H1 (cell line): ENCODE results near the gene HTRA2. TPM values are rescaled to one million over a fixed set of nuclear protein-coding genes. Genes with fewer than 3 reads are reported as not detected.

Experiments
- CTCF ChIA-PET: fragments of 300-600 bp; sonication (Branson Sonifier 250); formaldehyde crosslinking; loops from one replicate; lab custom pipeline; 2021; ENCODE audit not compliant: partially characterized antibody; lab: Charles Lee
- POLR2A ChIA-PET: fragments of 300-600 bp; sonication (Branson Sonifier 250); formaldehyde crosslinking; loops from one replicate; lab custom pipeline; 2021; ENCODE audit warnings: inconsistent platforms; ENCODE audit not compliant: partially characterized antibody; lab: Charles Lee
- DNase-seq, 2 experiments: peaks; one replicate each; pipeline versions ENCODE4 v3.0.0 to v3.0.0-alpha.2; 2010 to 2022; ENCODE audit warnings: low spot score in 2 of 2, low read depth in 1 of 2, mixed read lengths in 1 of 2
- FAIRE-seq: peaks from 2 replicates; lab custom pipeline; 2011; peaks lifted over from hg19 to GRCh38; lab: Jason Lieb, UNC
- H2AFZ ChIP-seq: 2 replicates; pipeline ENCODE4 v1.8.1; 2012; ENCODE audit warnings: low read length, inconsistent platforms
- H2AK5ac ChIP-seq: 2 replicates; pipeline ENCODE4 v1.6.1; 2013; ENCODE audit warnings: low read depth, low read length
- H2BK120ac ChIP-seq: replicated peaks from 2 replicates; pipeline ENCODE3; 2013; ENCODE audit warnings: low read depth, low read length, inconsistent platforms
- H2BK12ac ChIP-seq: 2 replicates; pipeline ENCODE4 v1.6.1; 2013; ENCODE audit warnings: low read depth, low read length
- H2BK15ac ChIP-seq: 2 replicates; pipeline ENCODE4 v1.6.1; 2013; ENCODE audit warnings: low read length
- H2BK20ac ChIP-seq: 2 replicates; pipeline ENCODE4 v1.6.1; 2013; ENCODE audit warnings: low read length
- H2BK5ac ChIP-seq: 2 replicates; pipeline ENCODE4 v1.6.1; 2013; ENCODE audit warnings: low read depth, low read length
- H3K14ac ChIP-seq: 2 replicates; pipeline ENCODE4 v1.6.1; 2013; ENCODE audit warnings: inconsistent platforms; ENCODE audit not compliant: insufficient read length
- H3K18ac ChIP-seq: 2 replicates; pipeline ENCODE4 v1.6.1; 2013; ENCODE audit warnings: low read length; ENCODE audit errors: extremely low read depth
- H3K23ac ChIP-seq: 2 replicates; pipeline ENCODE4 v1.6.1; 2013; ENCODE audit warnings: inconsistent platforms; ENCODE audit not compliant: insufficient read length
- H3K23me2 ChIP-seq: 2 replicates; pipeline ENCODE4 v1.6.1; 2013; ENCODE audit warnings: low read depth, low read length
- H3K27ac ChIP-seq: 2 replicates; pipeline ENCODE4 v1.6.1; 2011; ENCODE audit warnings: low read depth, low read length, inconsistent platforms
- H3K27me3 ChIP-seq, 4 experiments: replicated peaks in 1 of 4; 1 replicate in 1 of 4; 2 replicates in 3 of 4; pipeline versions ENCODE4 v1.6.1 to v1.8.1; 2011 to 2013; ENCODE audit warnings: low read length in 3 of 4, mild to moderate bottlenecking in 3 of 4, inconsistent platforms in 2 of 4, mixed read lengths in 2 of 4, moderate library complexity in 1 of 4; ENCODE audit not compliant: control insufficient read depth in 3 of 4, insufficient read depth in 3 of 4; ENCODE audit errors: extremely low read depth in 1 of 4
- H3K36me3 ChIP-seq, 4 experiments: 2 replicates each; pipeline versions ENCODE4 v1.6.1 to v1.8.1; 2011 to 2013; ENCODE audit warnings: mild to moderate bottlenecking in 4 of 4, low read length in 3 of 4, moderate library complexity in 2 of 4, control low read depth in 1 of 4, inconsistent platforms in 1 of 4; ENCODE audit not compliant: insufficient read depth in 4 of 4, control insufficient read depth in 2 of 4
- H3K4ac ChIP-seq: replicated peaks from 2 replicates; pipeline ENCODE3; 2013; ENCODE audit warnings: low read length, low read depth, mixed read lengths, inconsistent platforms; ENCODE audit not compliant: insufficient read length
- H3K4me1 ChIP-seq, 4 experiments: replicated peaks in 1 of 4; 1 replicate in 1 of 4; 2 replicates in 3 of 4; pipeline versions ENCODE4 v1.6.1 to v1.8.1; 2011 to 2013; ENCODE audit warnings: low read length in 3 of 4, inconsistent platforms in 2 of 4, mixed read lengths in 1 of 4; ENCODE audit not compliant: insufficient read depth in 4 of 4, control insufficient read depth in 3 of 4
- H3K4me2 ChIP-seq, 2 experiments: 2 replicates each; pipeline versions ENCODE4 v1.6.1 to v1.8.1; 2011 to 2013; ENCODE audit warnings: low read depth in 2 of 2, low read length in 2 of 2, control low read depth in 1 of 2, inconsistent platforms in 1 of 2, mild to moderate bottlenecking in 1 of 2; ENCODE audit not compliant: insufficient read depth in 1 of 2
- H3K4me3 ChIP-seq, 4 experiments: fragments of 200-600, 300-600 bp in 1 of 4; sonication (generic), shearing (Covaris generic), sonication (Bioruptor Twin) in 1 of 4; 2 replicates each; pipeline versions ENCODE4 v1.5.1 to v1.8.1; 2011 to 2016; ENCODE audit warnings: low read length in 4 of 4, low read depth in 3 of 4, control low read depth in 2 of 4, inconsistent platforms in 2 of 4, mild to moderate bottlenecking in 2 of 4, mixed read lengths in 1 of 4, moderate library complexity in 1 of 4; ENCODE audit not compliant: insufficient read depth in 2 of 4; ENCODE audit errors: extremely low read depth in 1 of 4
- H3K56ac ChIP-seq: replicated peaks from 2 replicates; pipeline ENCODE3; 2013; ENCODE audit warnings: low read depth, mild to moderate bottlenecking, mixed read lengths, low read length, inconsistent platforms; ENCODE audit not compliant: insufficient read length
- H3K79me1 ChIP-seq: 2 replicates; pipeline ENCODE4 v1.6.1; 2013; ENCODE audit warnings: low read depth, low read length, control low read depth
- H3K79me2 ChIP-seq, 2 experiments: 2 replicates each; pipeline versions ENCODE4 v1.6.1 to v1.8.1; 2012 to 2013; ENCODE audit warnings: low read length in 2 of 2, mild to moderate bottlenecking in 2 of 2, inconsistent platforms in 1 of 2; ENCODE audit not compliant: insufficient read depth in 2 of 2, control insufficient read depth in 1 of 2
- H3K9ac ChIP-seq, 4 experiments: replicated peaks in 1 of 4; 1 replicate in 1 of 4; 2 replicates in 3 of 4; pipeline versions ENCODE4 v1.6.1 to v1.8.1; 2011 to 2013; ENCODE audit warnings: low read depth in 3 of 4, low read length in 3 of 4, control low read depth in 2 of 4, mild to moderate bottlenecking in 2 of 4, moderate library complexity in 2 of 4, inconsistent platforms in 1 of 4; ENCODE audit errors: extremely low read depth in 1 of 4
- H3K9me3 ChIP-seq, 2 experiments: 2 replicates each; pipeline versions ENCODE4 v1.6.1 to v1.8.1; 2012 to 2013; ENCODE audit warnings: mild to moderate bottlenecking in 2 of 2, moderate library complexity in 2 of 2, control low read depth in 1 of 2, inconsistent platforms in 1 of 2, low read depth in 1 of 2, low read length in 1 of 2, mixed read lengths in 1 of 2; ENCODE audit not compliant: insufficient read depth in 2 of 2
- H4K20me1 ChIP-seq, 2 experiments: replicated peaks in 1 of 2; 2 replicates each; pipeline versions ENCODE3 to v1.8.1; 2011 to 2013; ENCODE audit warnings: inconsistent platforms in 2 of 2, low read length in 2 of 2, mild to moderate bottlenecking in 1 of 2; ENCODE audit not compliant: insufficient read depth in 2 of 2, control insufficient read depth in 1 of 2
- H4K5ac ChIP-seq: 2 replicates; pipeline ENCODE4 v1.6.1; 2013; ENCODE audit warnings: low read length, low read depth, mixed read lengths, inconsistent platforms; ENCODE audit not compliant: insufficient read length
- H4K8ac ChIP-seq: 2 replicates; pipeline ENCODE4 v1.8.0; 2013; ENCODE audit warnings: mild to moderate bottlenecking, moderate library complexity, low read length, inconsistent platforms; ENCODE audit not compliant: insufficient read depth; ENCODE audit errors: extremely low read depth
- H4K91ac ChIP-seq: replicated peaks from 2 replicates; pipeline ENCODE3; 2013; ENCODE audit warnings: low read length, mixed read lengths, inconsistent platforms; ENCODE audit not compliant: insufficient read length
- ATF2 ChIP-seq: IDR thresholded peaks from 2 replicates; pipeline ENCODE4 v1.6.1; 2012; ENCODE audit warnings: low read length, inconsistent platforms
- GTF2F1 ChIP-seq: IDR thresholded peaks from 2 replicates; pipeline ENCODE4 v1.6.1; 2012; ENCODE audit warnings: low read depth, low read length, improper control_type of control experiment, borderline replicate concordance
- RAD21 ChIP-seq, 2 experiments: IDR thresholded peaks in 1 of 2; conservative IDR thresholded peaks in 1 of 2; 2 replicates each; pipeline ENCODE4 v1.6.1; 2011; ENCODE audit warnings: low read depth in 2 of 2, low read length in 2 of 2, improper control_type of control experiment in 1 of 2, inconsistent platforms in 1 of 2, mild to moderate bottlenecking in 1 of 2, moderate library complexity in 1 of 2
- RXRA ChIP-seq: IDR thresholded peaks from 2 replicates; pipeline ENCODE4 v1.6.1; 2011; ENCODE audit warnings: low read depth, mild to moderate bottlenecking, low read length, moderate library complexity; ENCODE audit not compliant: insufficient read depth
- SIX5 ChIP-seq: IDR thresholded peaks from 2 replicates; pipeline ENCODE4 v1.6.1; 2011; ENCODE audit warnings: mild to moderate bottlenecking, low read depth, low read length
- WGBS, 2 experiments: shearing (Covaris generic) in 1 of 2; methylation state at CpG; one replicate each; pipeline versions ENCODE4 v1.1.6 to v1.1.7; 2013 to 2015; ENCODE audit warnings: low lambda C conversion rate in 2 of 2, mixed read lengths in 2 of 2, inconsistent platforms in 1 of 2, low coverage in 1 of 2, missing lambda C conversion rate in 1 of 2; ENCODE audit not compliant: insufficient replicate concordance in 2 of 2, insufficient coverage in 1 of 2, insufficient read length in 1 of 2; ENCODE audit errors: extremely low coverage in 1 of 2, missing lambda C conversion rate in 1 of 2; 5-methylcytosine and 5-hydroxymethylcytosine counted together
- polyA plus RNA-seq, 7 experiments: library from polyadenylated mRNA; depleted of rRNA in 3 of 7; stranded (reverse) in 5 of 7; unstranded in 2 of 7; fragments of >200 nt in 5 of 7; fragments of 200-250 nt in 2 of 7; gene quantifications; 1 replicate in 5 of 7; 2 replicates in 1 of 7; 4 replicates in 1 of 7; pipeline versions ENCODE4 v1.2.1 to v1.2.3, GENCODE V29; 2011 to 2013; ENCODE audit warnings: missing spikeins in 2 of 7, mixed read lengths in 2 of 7
- total RNA-seq: library from RNA; stranded (reverse); fragmentation: NEBNext Ultra II Directional; extraction: Animal tissue kit (Norgen Biotek cat#: 25700); gene quantifications from 2 replicates; pipeline ENCODE4 v1.2.1, GENCODE V29; 2021

HTRA2 gene
- total and polyA plus RNA-seq, 2 of the 8 experiments (the other 6 are each of a cell fraction or from before 2014, with no cell fraction given), result 21.6 to 37.6 TPM

GRCh38 chr2:74566076-74566753 is 36.5 kb downstream of the HTRA2 start:
- FAIRE-seq (no peak), DNase-seq (no peak)
- no peak overlapping the region for H2AK5ac ChIP-seq
- H2BK20ac ChIP-seq, result no peak overlapping the region
- H3K4me3 ChIP-seq, result no peak overlapping the region
- H3K27me3 ChIP-seq, result peaks cover 0 to 7% (median 1%) of the 10 kb centered on the region in 4 experiments; a peak in 2 of 7 replicates
- H3K23ac ChIP-seq, result no peak overlapping the region
- no peak overlapping the region for H3K27ac ChIP-seq
- H3K4ac ChIP-seq, result no peak overlapping the region
- H4K5ac ChIP-seq, result no peak overlapping the region
- no peak overlapping the region for H2BK120ac ChIP-seq
- ChIA-PET POLR2A (no interaction called here), CTCF (interaction anchor here (0.8 to 4.4 kb wide), 5 partner anchors 10 to 34 kb away, joined by 3 to 24 read pairs (median 5); no protein-coding TSS in a partner anchor)
- H4K20me1 ChIP-seq, result no peaks in the 10 kb centered on the region
- no peak overlapping the region for H3K14ac ChIP-seq
- H3K18ac ChIP-seq, result no peak overlapping the region
- H2BK15ac ChIP-seq, result no peak overlapping the region
- H3K36me3 ChIP-seq, result no peaks in the 10 kb centered on the region
- H3K23me2 ChIP-seq, result peaks cover 2% of the 10 kb centered on the region; the same call in 1 of the 2 replicates
- no peak overlapping the region for H2BK5ac ChIP-seq
- H3K79me1 ChIP-seq, result 0 out of 2 replicates have a peak, but pooled peaks cover 2% of the 10 kb centered on the region
- no peak overlapping the region for H3K56ac ChIP-seq
- no peak overlapping the region for H2BK12ac ChIP-seq
- 76% methylated on average over 7 of the region's 7 CpGs; no CpG with 5 or more reads in 1 of the 2 experiments for WGBS, 2 experiments
- H2AFZ ChIP-seq, result no peak overlapping the region
- no peak overlapping the region for H4K91ac ChIP-seq
- no peaks in the 10 kb centered on the region for H3K79me2 ChIP-seq
- no peak overlapping the region for H4K8ac ChIP-seq
- no peaks in the 10 kb centered on the region for H3K9me3 ChIP-seq
- H3K4me2 ChIP-seq, result no peak overlapping the region
- H3K9ac ChIP-seq, result no peak overlapping the region
- H3K4me1 ChIP-seq, result no peaks in the 10 kb centered on the region
- TF ChIP-seq GTF2F1, result no peak
- no peak for TF ChIP-seq RAD21 (IDR thresholded peaks at IDR 0.05 in 1 of 2, conservative IDR thresholded peaks at IDR 0.05 in 1 of 2; ENCODE audit: low read depth in 2 of 2, low read length in 2 of 2)
- TF ChIP-seq RXRA, result no peak
- no peak for TF ChIP-seq ATF2
- no peak for TF ChIP-seq SIX5
